ENCODE results near the gene CELF5. TPM values are rescaled to one million over a fixed set of nuclear protein-coding genes. Genes with fewer than 3 reads are reported as not detected.
"Not testable (repeated sequence)": the region's sequence is repeated elsewhere in the genome, so short reads cannot be mapped to it uniquely, and the experiment has no call there.

Gene CELF5
- total and polyA plus RNA-seq, 10 of the 15 experiments (the other 5 are each of a cell fraction or from before 2014, with no cell fraction given) = 0.01 to 0.04 TPM; not detected in 8

DNA sequence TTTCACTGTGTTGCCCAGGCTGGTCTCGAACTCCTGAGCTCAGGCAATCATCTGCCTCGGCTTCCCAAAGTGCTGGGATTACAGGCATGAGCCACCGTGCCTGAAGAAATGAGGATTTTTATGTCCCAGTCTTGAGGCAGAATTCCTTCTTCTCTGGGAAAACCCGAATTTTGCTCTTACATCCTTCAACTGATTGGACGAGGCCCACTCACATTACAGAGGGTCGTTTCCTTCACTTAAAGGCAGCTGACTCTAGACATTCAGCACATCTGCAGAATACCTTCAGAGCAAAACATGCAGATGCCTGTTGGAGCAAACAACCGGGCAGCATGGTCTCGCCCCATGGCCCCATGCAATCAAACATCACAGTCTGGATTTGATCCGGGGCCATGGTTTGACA, 105.6 kb downstream of the CELF5 start:
- Histone ChIP-seq H3K4me3 (no peak overlapping the region), H3K27ac (ENCODE audit: control insufficient read depth, insufficient read depth) (no peak overlapping the region), H3K9ac (ENCODE audit: control insufficient read depth, insufficient read depth, low read length) (no peak overlapping the region), H3K36me3 (ENCODE audit: control insufficient read depth in 2 of 2, insufficient read depth in 2 of 2, low read length in 1 of 2) (no peaks in the 10 kb centered on the region), H2AFZ (ENCODE audit: control insufficient read depth, low read depth, low read length) (no peak overlapping the region), H4K20me1 (ENCODE audit: control insufficient read depth, insufficient read depth) (no peaks in the 10 kb centered on the region), H3K9me3 (replicated peaks; ENCODE audit: control insufficient read depth, insufficient read depth, low read length) (no peaks in the 10 kb centered on the region; the same call in 2 of the 3 replicates), H3K4me2 (ENCODE audit: control insufficient read depth, insufficient read depth) (no peak overlapping the region), H3K4me1 (ENCODE audit: control insufficient read depth, insufficient read depth, low read length) (no peaks in the 10 kb centered on the region), H3K27me3 (replicated peaks in 1 of 2; ENCODE audit: control insufficient read depth in 2 of 2, insufficient read depth in 2 of 2, low read length in 1 of 2) (no peaks in the 10 kb centered on the region), H3K79me2 (ENCODE audit: control insufficient read depth, insufficient read depth, low read length) (no peaks in the 10 kb centered on the region)
- ChIA-PET CTCF (interaction anchor here (0.6 to 6.7 kb wide), 8 partner anchors 21 to 155 kb away, joined by 3 to 87 read pairs (median 4); no protein-coding TSS in a partner anchor), RAD21 (ENCODE audit: unreplicated experiment) (interaction anchor here (0.8 kb wide), 1 partner anchor 99 kb away, joined by 4 read pairs; no protein-coding TSS in a partner anchor), SMC1A (ENCODE audit: uncharacterized antibody, unreplicated experiment) (interaction anchor here (1.3 kb wide), 1 partner anchor 99 kb away, joined by 3 read pairs; no protein-coding TSS in a partner anchor), POLR2A (interaction anchor here (1.1 kb wide), 1 partner anchor 107 kb away, joined by 5 read pairs; no protein-coding TSS in a partner anchor)
- WGBS (ENCODE audit: insufficient coverage, insufficient replicate concordance, low lambda C conversion rate, missing lambda C conversion rate) = 38% methylated on average over 9 of the region's 9 CpGs
- DNase-seq (ENCODE audit: low read depth, low spot score) = no peak
- ATAC-seq = no peak
- no peak for TF ChIP-seq ELK1 (IDR thresholded peaks at IDR 0.05; ENCODE audit: low read depth, low read length)
- in situ Hi-C loops (cut with MboI) = no loop called here
- no TSS peak for BruUV-seq (replicated peaks)
- intact Hi-C loops (cut with micrococcal nuclease; ENCODE audit: unreplicated experiment) = no loop called here
- FAIRE-seq = no peak

DNA sequence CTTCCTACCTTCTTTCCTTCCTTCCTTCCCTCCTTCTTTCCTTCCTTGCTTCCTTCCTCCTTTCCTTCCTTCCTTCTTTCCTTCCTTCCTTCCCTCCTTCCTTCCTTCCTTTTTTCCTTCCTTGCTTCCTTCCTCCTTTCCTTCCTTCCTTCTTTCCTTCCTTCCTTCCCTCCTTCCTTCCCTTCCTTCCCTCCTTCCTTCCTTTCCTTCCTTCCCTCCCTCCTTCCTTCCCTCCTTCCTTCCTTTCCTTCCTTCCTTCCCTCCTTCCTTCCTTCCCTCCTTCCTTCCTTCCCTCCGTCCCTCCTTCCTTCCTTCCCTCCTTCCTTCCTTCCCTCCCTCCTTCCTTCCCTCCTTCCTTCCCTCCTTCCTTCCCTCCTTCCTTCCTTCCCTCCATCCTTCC, 107.8 kb downstream of the CELF5 start:
- WGBS (ENCODE audit: insufficient coverage, insufficient replicate concordance, low lambda C conversion rate, missing lambda C conversion rate) = 44% methylated on average over 1 of the region's 1 CpG
- H3K9ac ChIP-seq (ENCODE audit: control insufficient read depth, insufficient read depth, low read length); H3K36me3 ChIP-seq (ENCODE audit: control insufficient read depth in 2 of 2, insufficient read depth in 2 of 2, low read length in 1 of 2); H3K79me2 ChIP-seq (ENCODE audit: control insufficient read depth, insufficient read depth, low read length); BruUV-seq (replicated peaks); POLR2A ChIA-PET; DNase-seq (ENCODE audit: low read depth, low spot score); SMC1A ChIA-PET (ENCODE audit: uncharacterized antibody, unreplicated experiment); FAIRE-seq; RAD21 ChIA-PET (ENCODE audit: unreplicated experiment); intact Hi-C loops (cut with micrococcal nuclease; ENCODE audit: unreplicated experiment); CTCF ChIA-PET; ATAC-seq; H3K4me2 ChIP-seq (ENCODE audit: control insufficient read depth, insufficient read depth); H2AFZ ChIP-seq (ENCODE audit: control insufficient read depth, low read depth, low read length); H4K20me1 ChIP-seq (ENCODE audit: control insufficient read depth, insufficient read depth); H3K9me3 ChIP-seq (replicated peaks; ENCODE audit: control insufficient read depth, insufficient read depth, low read length); H3K4me1 ChIP-seq (ENCODE audit: control insufficient read depth, insufficient read depth, low read length); in situ Hi-C loops (cut with MboI); H3K27ac ChIP-seq (ENCODE audit: control insufficient read depth, insufficient read depth); H3K4me3 ChIP-seq; H3K27me3 ChIP-seq (replicated peaks in 1 of 2; ENCODE audit: control insufficient read depth in 2 of 2, insufficient read depth in 2 of 2, low read length in 1 of 2): not testable (repeated sequence)
- peak in 1 of 2 experiments; percentile 40; a peak in 1 of 4 replicates for TF ChIP-seq ETV6 (conservative IDR thresholded peaks at IDR 0.05 in 1 of 2, IDR thresholded peaks at IDR 0.05 in 1 of 2; ENCODE audit: borderline replicate concordance in 1 of 2, low read depth in 1 of 2)
